ENCODE results near the gene PDE4D. TPM values are rescaled to one million over a fixed set of nuclear protein-coding genes. Genes with fewer than 3 reads are reported as not detected.
"Not testable (repeated sequence)": the region's sequence is repeated elsewhere in the genome, so short reads cannot be mapped to it uniquely, and the experiment has no call there.

Gene PDE4D
- total RNA-seq, 1 donor from 2014 or later: 26.9 TPM

DNA sequence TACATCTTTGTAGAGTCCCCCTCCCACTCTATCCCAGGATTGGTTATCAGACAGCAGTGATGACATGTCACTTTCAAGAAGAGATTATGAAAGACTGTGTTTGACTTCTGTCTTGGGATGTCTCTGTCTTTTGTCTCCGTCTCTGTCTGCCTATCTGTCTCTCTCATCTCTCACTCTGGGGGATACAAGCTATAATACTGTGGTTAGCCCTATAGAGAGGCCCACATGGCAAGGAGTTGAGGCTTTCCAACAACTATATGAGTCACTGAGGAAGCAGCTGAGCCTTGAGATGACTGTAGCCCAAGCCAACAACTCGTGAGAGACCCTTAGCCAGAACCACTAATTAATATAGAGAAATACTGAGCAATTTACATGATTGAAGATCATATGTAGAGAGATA is 284.8 kb downstream of the PDE4D start:
- no peak for DNase-seq (ENCODE audit: low read depth)

DNA sequence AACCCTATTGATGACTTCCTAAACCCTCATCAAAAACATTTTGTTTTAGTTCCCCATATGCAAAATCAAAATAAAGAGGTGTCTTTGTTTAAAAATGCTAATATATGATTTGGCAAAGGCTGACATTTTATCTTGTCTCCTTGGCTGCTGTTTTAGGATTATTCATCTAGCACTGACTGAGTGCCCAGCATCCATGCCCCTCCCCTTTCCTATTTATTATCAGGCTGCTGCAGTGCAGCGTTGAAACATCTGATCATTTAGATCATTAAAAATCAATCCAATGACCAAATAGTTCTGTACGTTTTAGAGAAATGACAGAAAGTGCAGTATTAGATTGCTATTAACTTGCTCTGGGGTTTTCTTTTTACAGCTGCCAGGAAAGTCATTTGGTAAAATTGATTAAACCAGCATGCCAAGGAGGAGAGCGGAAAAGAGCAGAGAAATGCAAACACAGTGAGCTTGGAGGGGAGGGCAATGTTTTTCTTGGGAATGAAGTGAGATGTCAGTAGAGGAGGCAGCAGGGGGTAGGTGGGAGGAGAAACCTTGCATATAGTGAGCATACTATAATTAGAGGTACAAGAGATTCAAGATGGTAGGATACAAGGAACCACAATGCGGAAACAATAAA is 286.3 kb downstream of the PDE4D start:
- no peak for DNase-seq (ENCODE audit: low read depth)

DNA sequence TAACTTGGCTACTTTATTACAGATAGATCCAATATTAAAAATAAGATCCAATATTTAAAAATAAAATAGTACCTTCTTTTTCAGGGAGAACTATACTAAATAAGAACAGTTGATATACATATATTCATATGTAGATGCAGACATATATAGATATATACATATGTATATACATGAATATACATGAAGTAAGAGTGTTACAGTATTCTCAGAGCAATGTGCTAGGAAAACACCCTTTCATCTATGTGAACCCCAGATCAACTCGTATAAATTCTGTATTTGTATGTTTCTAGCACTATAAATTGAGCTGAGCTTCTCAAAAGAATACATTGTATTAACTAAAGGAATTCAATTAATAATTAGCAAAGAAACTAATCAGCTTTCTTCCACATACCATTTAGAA is 287.6 kb downstream of the PDE4D start:
- DNase-seq (ENCODE audit: low read depth): no peak

DNA sequence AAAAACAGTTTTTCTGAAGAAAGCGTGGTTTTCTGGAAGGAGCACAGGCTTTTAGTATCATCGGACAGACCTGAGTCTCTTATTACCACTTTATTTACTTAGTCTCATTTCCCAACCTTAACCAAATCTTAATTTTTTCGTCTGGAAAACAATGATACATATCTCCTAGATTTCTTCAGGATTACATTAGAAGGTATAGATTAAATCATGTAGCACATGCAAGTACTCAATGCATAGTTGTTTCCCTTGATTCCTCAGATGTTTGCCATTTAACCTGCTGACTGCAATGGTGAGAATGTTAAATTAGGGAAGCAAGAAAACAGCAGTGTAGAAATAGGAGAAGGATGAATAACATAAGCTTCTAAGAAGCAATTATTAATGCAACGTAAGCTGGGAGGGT is 289.4 kb downstream of the PDE4D start:
- no peak for DNase-seq (ENCODE audit: low read depth)

DNA sequence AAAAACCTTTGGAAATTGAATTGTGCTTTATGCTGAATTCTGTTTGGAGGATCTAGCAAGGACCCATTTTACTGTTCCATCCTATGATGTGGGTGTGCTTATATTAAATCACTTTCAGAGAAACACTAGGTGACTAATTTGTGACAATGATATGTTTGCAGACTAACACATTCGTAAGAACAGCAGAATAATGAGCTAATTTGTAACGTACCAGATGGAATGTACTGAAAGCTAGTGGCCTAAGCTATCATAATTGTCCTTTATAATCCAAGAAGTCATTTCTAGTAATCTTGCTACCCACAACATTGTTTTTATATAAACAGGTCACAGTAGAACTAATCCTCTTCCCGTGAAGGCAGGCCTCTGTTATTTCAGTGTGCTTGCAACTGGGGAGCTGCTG is 292.5 kb downstream of the PDE4D start:
- peak; percentile 65 for DNase-seq (ENCODE audit: low read depth)

- DNase-seq (ENCODE audit: low read depth): no peak
Observed at GRCh38 chr5:59600153-59600552, 293.4 kb downstream of the PDE4D start.

- DNase-seq (ENCODE audit: low read depth): no peak
Observed at GRCh38 chr5:59599729-59600128, 293.8 kb downstream of the PDE4D start.

DNA sequence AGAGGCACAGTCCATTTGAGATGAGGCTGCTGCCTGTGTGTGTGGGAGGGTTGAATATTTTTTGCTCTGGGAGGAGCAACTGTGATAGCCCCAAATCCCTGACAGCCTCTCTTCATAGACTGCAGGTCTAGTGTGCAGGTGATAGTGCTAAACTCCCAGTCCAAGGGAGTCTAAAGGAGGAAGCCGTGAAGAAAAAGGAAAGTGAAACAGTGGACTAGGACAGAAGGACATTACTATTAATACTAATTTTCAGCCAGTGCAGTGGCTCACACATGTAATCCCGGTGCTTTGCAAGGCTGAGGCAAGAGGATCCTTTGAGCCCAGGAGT is 295.0 kb downstream of the PDE4D start:
- DNase-seq (ENCODE audit: low read depth): no peak

GRCh38 chr5:59597690-59598546 is 295.6 kb downstream of the PDE4D start:
- no peak for DNase-seq (ENCODE audit: low read depth)

DNA sequence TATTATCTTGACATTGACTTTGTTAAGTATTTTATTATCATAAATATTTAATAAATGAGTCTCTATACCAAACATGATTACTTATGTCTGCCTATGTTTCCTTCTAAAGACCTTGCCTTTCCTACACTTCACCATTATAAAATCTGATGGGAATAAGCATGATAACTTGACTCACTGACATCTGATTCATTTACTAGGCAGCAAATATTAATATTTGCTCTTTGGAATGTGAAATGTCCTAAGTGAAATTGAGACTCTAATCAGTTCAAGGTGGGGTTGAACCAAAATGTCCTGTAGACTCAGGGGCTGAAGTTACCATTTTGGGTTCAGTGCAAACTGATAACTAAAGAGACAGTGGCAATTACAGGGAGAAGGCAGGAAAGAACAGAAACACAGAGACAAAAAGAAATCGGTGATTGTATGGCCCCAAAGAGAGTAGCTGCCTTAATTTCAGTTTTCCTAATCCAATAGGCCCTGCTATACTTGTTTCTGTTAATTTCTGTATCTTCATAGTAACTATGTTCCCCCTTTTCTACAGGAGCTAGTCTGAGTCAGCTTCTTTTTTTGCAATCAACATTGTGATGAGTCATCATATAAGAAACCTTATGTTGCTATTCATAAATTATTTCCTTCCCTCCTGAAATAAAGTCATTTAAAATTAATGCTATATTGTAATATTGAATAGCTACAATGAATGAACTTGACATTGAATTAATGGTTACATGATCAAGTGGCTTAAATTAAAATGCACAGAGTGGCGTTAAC is 296.8 kb downstream of the PDE4D start:
- peak; percentile 78 for DNase-seq (ENCODE audit: low read depth)

GRCh38 chr5:59594118-59594517 is 299.4 kb downstream of the PDE4D start:
- not testable (repeated sequence) for DNase-seq (ENCODE audit: low read depth)

GRCh38 chr5:59593439-59594007 is 300.0 kb downstream of the PDE4D start:
- DNase-seq (ENCODE audit: low read depth): no peak

DNA sequence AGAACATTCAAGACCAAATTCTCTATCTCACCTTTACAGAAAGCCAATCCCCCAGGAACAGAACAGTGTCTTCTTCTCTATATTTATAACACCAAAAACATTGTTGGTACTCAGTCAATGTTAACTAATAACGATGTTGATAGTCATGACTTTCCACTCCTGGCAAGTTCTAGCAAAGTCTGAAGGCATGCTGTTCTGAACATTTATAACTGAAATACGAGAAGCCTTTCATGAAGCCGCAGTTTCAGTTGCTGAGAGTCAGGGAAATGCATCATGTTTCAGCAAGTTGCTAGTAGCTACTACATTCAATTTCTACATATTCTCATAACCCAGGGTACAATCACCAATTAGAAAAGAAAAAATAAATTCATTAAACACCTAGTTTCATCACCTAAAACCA is 301.4 kb downstream of the PDE4D start:
- peak; percentile 68 for DNase-seq (ENCODE audit: low read depth)

GRCh38 chr5:59591162-59591561 is 302.4 kb downstream of the PDE4D start:
- DNase-seq (ENCODE audit: low read depth): peak; percentile 54

- peak; percentile 79 for DNase-seq (ENCODE audit: low read depth)
Observed at GRCh38 chr5:59588922-59589321, 304.6 kb downstream of the PDE4D start.

DNA sequence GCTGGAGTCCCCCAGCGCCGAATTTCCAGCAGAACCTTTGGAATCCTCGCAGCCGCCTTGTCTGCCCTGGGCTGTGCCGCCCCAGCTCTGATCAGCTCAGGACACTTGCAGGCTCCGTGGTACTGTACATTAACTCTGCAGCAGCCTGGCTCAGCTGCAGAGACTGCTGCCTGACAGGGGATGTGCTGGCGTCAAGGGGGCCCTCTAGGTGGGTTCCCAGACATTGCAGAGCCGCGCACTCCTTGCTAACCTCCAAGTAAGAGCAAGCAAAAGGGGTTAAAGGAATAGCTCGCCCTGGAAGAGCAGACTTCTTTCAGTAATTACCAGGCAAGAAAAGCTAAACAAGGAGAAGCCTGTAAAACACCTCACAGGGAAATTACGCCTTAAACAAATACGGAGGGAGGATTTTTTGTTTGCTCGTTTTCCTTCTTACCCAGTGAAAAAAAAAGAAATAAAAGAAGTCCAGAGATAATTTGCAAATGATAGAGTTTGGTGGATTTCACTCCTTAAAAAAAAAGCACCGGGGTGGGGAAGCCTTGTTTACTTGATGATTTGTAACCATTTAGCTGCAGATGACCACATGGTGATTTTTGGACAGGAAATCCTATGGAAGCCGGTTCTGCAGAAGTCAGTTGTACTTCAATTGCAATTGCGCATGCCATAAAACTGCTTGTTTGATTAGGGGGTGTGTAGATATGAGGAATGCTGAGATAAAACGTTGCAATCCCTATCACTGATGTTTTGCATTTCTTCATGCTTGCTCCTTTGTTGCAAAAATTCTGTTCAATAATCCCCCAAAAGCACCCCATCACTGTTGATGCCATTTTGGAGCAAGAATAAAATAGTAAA is 305.8 kb downstream of the PDE4D start:
- DNase-seq (ENCODE audit: low read depth): peak; percentile 71

- no peak for DNase-seq (ENCODE audit: low read depth)
Observed at GRCh38 chr5:59586841-59587240, 306.7 kb downstream of the PDE4D start.

DNA sequence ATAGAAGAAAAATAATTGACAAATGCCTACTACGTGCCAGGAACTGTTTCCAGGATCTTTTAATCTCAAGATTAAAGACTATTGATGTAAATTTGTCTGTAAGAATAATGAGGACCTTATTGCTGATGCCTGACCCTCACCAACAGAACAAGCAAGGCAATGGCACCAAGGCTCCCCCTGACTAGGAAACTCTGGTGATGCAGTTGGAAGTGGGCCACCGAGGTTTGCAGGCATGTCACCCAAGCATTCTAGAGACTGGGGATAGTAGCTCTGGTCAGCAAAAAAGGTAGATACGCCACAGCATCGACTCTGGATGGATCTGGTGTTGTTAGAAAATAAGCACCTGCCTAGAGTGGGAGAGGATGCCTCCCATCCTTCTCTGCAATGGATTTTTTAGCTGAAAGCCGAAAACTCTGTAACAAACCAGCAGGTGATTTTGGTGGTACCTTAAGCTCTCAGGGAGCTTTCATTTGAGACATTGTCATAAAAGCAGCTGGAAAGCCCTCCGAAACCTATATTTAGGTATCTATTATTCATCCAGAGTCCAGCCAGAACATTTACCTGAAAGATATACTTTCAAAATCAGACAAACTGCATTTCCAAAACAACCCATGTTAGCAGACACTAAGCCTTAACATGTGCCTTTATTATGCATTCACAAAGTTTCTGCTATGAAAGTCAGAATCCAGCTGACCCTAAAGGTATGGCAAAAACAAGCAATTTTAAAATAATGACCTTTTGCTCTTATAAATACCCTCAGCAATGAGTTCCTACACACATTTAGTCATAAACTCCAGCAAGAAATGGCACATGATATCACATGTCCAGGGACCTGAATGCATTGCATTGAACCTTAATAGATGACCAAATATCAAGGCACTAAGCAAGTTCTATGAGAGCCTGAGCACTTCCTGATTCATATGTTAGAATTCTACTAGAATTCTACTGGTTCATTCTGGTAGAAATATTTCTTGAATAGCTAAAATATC is 308.4 kb downstream of the PDE4D start:
- DNase-seq (ENCODE audit: low read depth): peak; percentile 61

DNA sequence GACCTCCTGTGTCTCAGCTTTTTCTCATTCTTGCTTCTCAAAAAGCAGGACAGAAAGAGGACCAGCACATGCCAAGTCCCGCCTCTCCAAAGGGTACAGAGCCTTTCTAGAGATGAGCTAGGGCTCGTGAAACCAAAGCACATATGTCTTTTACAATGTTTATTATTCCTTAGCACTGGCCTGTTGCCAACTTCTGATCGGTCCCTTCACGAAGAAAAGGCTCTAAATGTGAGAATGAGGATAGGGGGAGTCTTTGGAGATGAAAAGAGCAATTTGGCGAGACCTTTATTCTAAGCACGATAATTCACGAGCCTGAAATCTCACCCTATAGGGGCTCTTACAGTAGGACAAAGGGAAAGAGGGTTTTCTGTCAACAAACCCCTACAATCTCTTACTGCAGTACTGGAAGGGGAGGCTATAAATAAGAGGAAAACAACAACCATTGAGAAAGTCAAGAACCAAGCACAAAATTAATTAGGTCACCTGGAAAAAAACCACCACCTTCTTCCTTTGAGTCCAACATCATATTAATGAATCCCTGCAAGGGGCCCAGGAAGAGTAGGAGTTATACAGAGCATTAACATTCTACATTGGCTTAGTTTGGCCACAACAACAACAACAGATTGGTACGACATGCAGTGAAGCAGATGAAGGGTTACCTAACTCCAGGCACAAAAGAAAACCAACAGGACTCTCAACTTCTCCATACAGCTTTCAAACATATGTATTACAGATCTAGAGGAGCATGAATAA is 309.5 kb downstream of the PDE4D start:
- DNase-seq (ENCODE audit: low read depth): peak; percentile 50

Data from renal cortical epithelial cell (primary cell).